ENCODE results near the gene EPHB4. TPM values are rescaled to one million over a fixed set of nuclear protein-coding genes. Genes with fewer than 3 reads are reported as not detected.

The EPHB4 gene
- total and polyA plus RNA-seq, 10 of the 15 experiments (the other 5 are each of a cell fraction or from before 2014, with no cell fraction given), result 0.32 to 0.85 (median 0.48) TPM; not detected in 4

Small RNAs within 50 kb of the gene (microRNA-seq; reads per million reads assigned to microRNA genes)
- gene MIR6875, result not detected

Small RNAs within 50 kb of the gene (small RNA-seq; reads per million reads assigned to genes)
- not detected for gene RN7SL750P

Other genes with a start within 250 kb of the EPHB4 start
Only the 7 nearest of the 19 such genes appear.
- not detected in 2 replicates for gene EPO, start 107.1 kb downstream of the EPHB4 start, total RNA-seq (2014; rRNA removed)
- not detected in 2 replicates for gene EPO, start 107.1 kb downstream of the EPHB4 start, total RNA-seq (2014; rRNA removed; fragmentation: Illumina TruSeq; extraction: Trizol)
- 0.16 TPM in 1 of 2 replicates, not detected in the other for gene EPO, start 107.1 kb downstream of the EPHB4 start, total RNA-seq (2021)
- not detected in 2 replicates for gene EPO, start 107.1 kb downstream of the EPHB4 start, polyA plus RNA-seq (2011; rRNA removed)
- 0.06 TPM in 1 of 2 replicates, not detected in the other for gene EPO, start 107.1 kb downstream of the EPHB4 start, polyA plus RNA-seq (2014; fragmentation: Illumina TruSeq; extraction: Trizol)
- gene EPO, start 107.1 kb downstream of the EPHB4 start, polyA plus RNA-seq (2014; fragmentation: Nextera tagmentation; extraction: Ambion mirVana), result not detected
- 0.19 and 0.22 TPM in 2 replicates for gene EPO, start 107.1 kb downstream of the EPHB4 start, polyA plus RNA-seq (2014; rRNA removed)
- not detected for gene EPO, start 107.1 kb downstream of the EPHB4 start, polyA plus RNA-seq (2016; fragmentation: Nextera tagmentation; extraction: Ambion mirVana)
- not detected in 2 replicates for gene ZAN, start 93.9 kb downstream of the EPHB4 start, total RNA-seq (2014; rRNA removed)
- gene ZAN, start 93.9 kb downstream of the EPHB4 start, total RNA-seq (2014; rRNA removed; fragmentation: Illumina TruSeq; extraction: Trizol), result not detected in 2 replicates
- gene ZAN, start 93.9 kb downstream of the EPHB4 start, total RNA-seq (2021), result not detected in 2 replicates
- not detected in 2 replicates for gene ZAN, start 93.9 kb downstream of the EPHB4 start, polyA plus RNA-seq (2011; rRNA removed)
- gene ZAN, start 93.9 kb downstream of the EPHB4 start, polyA plus RNA-seq (2014; fragmentation: Illumina TruSeq; extraction: Trizol), result not detected in 2 replicates
- gene ZAN, start 93.9 kb downstream of the EPHB4 start, polyA plus RNA-seq (2014; fragmentation: Nextera tagmentation; extraction: Ambion mirVana), result not detected
- not detected in 2 replicates for gene ZAN, start 93.9 kb downstream of the EPHB4 start, polyA plus RNA-seq (2014; rRNA removed)
- gene ZAN, start 93.9 kb downstream of the EPHB4 start, polyA plus RNA-seq (2016; fragmentation: Nextera tagmentation; extraction: Ambion mirVana), result not detected
- gene SLC12A9, start 25.2 kb upstream of the EPHB4 start, total RNA-seq (2014; rRNA removed), result 11.1 and 16.7 TPM in 2 replicates
- gene SLC12A9, start 25.2 kb upstream of the EPHB4 start, total RNA-seq (2014; rRNA removed; fragmentation: Illumina TruSeq; extraction: Trizol), result 5.5 and 6.3 TPM in 2 replicates
- 16.5 and 18.5 TPM in 2 replicates for gene SLC12A9, start 25.2 kb upstream of the EPHB4 start, total RNA-seq (2021)
- gene SLC12A9, start 25.2 kb upstream of the EPHB4 start, polyA plus RNA-seq (2011; rRNA removed), result 8.6 and 15.3 TPM in 2 replicates
- 4.3 and 10.9 TPM in 2 replicates for gene SLC12A9, start 25.2 kb upstream of the EPHB4 start, polyA plus RNA-seq (2014; fragmentation: Illumina TruSeq; extraction: Trizol)
- gene SLC12A9, start 25.2 kb upstream of the EPHB4 start, polyA plus RNA-seq (2014; fragmentation: Nextera tagmentation; extraction: Ambion mirVana), result under 1 TPM; 0.24 to 0.35 TPM
- 18.5 and 24.3 TPM in 2 replicates for gene SLC12A9, start 25.2 kb upstream of the EPHB4 start, polyA plus RNA-seq (2014; rRNA removed)
- gene SLC12A9, start 25.2 kb upstream of the EPHB4 start, polyA plus RNA-seq (2016; fragmentation: Nextera tagmentation; extraction: Ambion mirVana), result 1 to 10 TPM; 5.0 to 7.8 TPM
- gene TRIP6, start 39.9 kb upstream of the EPHB4 start, total RNA-seq (2014; rRNA removed), result 26.4 and 32.3 TPM in 2 replicates
- 15.4 and 16.2 TPM in 2 replicates for gene TRIP6, start 39.9 kb upstream of the EPHB4 start, total RNA-seq (2014; rRNA removed; fragmentation: Illumina TruSeq; extraction: Trizol)
- gene TRIP6, start 39.9 kb upstream of the EPHB4 start, total RNA-seq (2021), result 45.3 and 47.4 TPM in 2 replicates
- gene TRIP6, start 39.9 kb upstream of the EPHB4 start, polyA plus RNA-seq (2011; rRNA removed), result 14.2 and 21.3 TPM in 2 replicates
- 1.7 and 8.5 TPM in 2 replicates for gene TRIP6, start 39.9 kb upstream of the EPHB4 start, polyA plus RNA-seq (2014; fragmentation: Illumina TruSeq; extraction: Trizol)
- gene TRIP6, start 39.9 kb upstream of the EPHB4 start, polyA plus RNA-seq (2014; fragmentation: Nextera tagmentation; extraction: Ambion mirVana), result 1 to 10 TPM; 2.5 to 7.1 TPM
- gene TRIP6, start 39.9 kb upstream of the EPHB4 start, polyA plus RNA-seq (2014; rRNA removed), result 36.6 and 40.3 TPM in 2 replicates
- 10 to 100 TPM; 29.7 to 36.5 TPM for gene TRIP6, start 39.9 kb upstream of the EPHB4 start, polyA plus RNA-seq (2016; fragmentation: Nextera tagmentation; extraction: Ambion mirVana)
- gene SRRT, start 47.6 kb upstream of the EPHB4 start, total RNA-seq (2014; rRNA removed), result 94.0 and 104 TPM in 2 replicates
- gene SRRT, start 47.6 kb upstream of the EPHB4 start, total RNA-seq (2014; rRNA removed; fragmentation: Illumina TruSeq; extraction: Trizol), result 58.3 and 67.6 TPM in 2 replicates
- gene SRRT, start 47.6 kb upstream of the EPHB4 start, total RNA-seq (2021), result 230 and 254 TPM in 2 replicates
- gene SRRT, start 47.6 kb upstream of the EPHB4 start, polyA plus RNA-seq (2011; rRNA removed), result 24.2 and 43.9 TPM in 2 replicates
- 69.0 and 120 TPM in 2 replicates for gene SRRT, start 47.6 kb upstream of the EPHB4 start, polyA plus RNA-seq (2014; fragmentation: Illumina TruSeq; extraction: Trizol)
- 10 to 100 TPM; 11.1 to 33.6 TPM for gene SRRT, start 47.6 kb upstream of the EPHB4 start, polyA plus RNA-seq (2014; fragmentation: Nextera tagmentation; extraction: Ambion mirVana)
- gene SRRT, start 47.6 kb upstream of the EPHB4 start, polyA plus RNA-seq (2014; rRNA removed), result 119 and 148 TPM in 2 replicates
- 100 to 1,000 TPM; 187 to 189 TPM for gene SRRT, start 47.6 kb upstream of the EPHB4 start, polyA plus RNA-seq (2016; fragmentation: Nextera tagmentation; extraction: Ambion mirVana)
- 10.6 and 10.8 TPM in 2 replicates for gene UFSP1, start 62.2 kb upstream of the EPHB4 start, total RNA-seq (2014; rRNA removed)
- 1.3 and 1.6 TPM in 2 replicates for gene UFSP1, start 62.2 kb upstream of the EPHB4 start, total RNA-seq (2014; rRNA removed; fragmentation: Illumina TruSeq; extraction: Trizol)
- gene UFSP1, start 62.2 kb upstream of the EPHB4 start, total RNA-seq (2021), result 4.7 and 5.6 TPM in 2 replicates
- gene UFSP1, start 62.2 kb upstream of the EPHB4 start, polyA plus RNA-seq (2011; rRNA removed), result 0.20 and 0.96 TPM in 2 replicates
- gene UFSP1, start 62.2 kb upstream of the EPHB4 start, polyA plus RNA-seq (2014; fragmentation: Illumina TruSeq; extraction: Trizol), result 0.48 and 0.75 TPM in 2 replicates
- under 1 TPM; 0.14 to 0.57 TPM for gene UFSP1, start 62.2 kb upstream of the EPHB4 start, polyA plus RNA-seq (2014; fragmentation: Nextera tagmentation; extraction: Ambion mirVana)
- gene UFSP1, start 62.2 kb upstream of the EPHB4 start, polyA plus RNA-seq (2014; rRNA removed), result 7.2 and 9.7 TPM in 2 replicates
- 1 to 10 TPM; 4.0 to 4.6 TPM for gene UFSP1, start 62.2 kb upstream of the EPHB4 start, polyA plus RNA-seq (2016; fragmentation: Nextera tagmentation; extraction: Ambion mirVana)
- 1.5 and 1.9 TPM in 2 replicates for gene ACHE, start 68.4 kb upstream of the EPHB4 start, total RNA-seq (2014; rRNA removed)
- 0.72 and 0.74 TPM in 2 replicates for gene ACHE, start 68.4 kb upstream of the EPHB4 start, total RNA-seq (2014; rRNA removed; fragmentation: Illumina TruSeq; extraction: Trizol)
- 5.0 and 5.1 TPM in 2 replicates for gene ACHE, start 68.4 kb upstream of the EPHB4 start, total RNA-seq (2021)
- gene ACHE, start 68.4 kb upstream of the EPHB4 start, polyA plus RNA-seq (2011; rRNA removed), result 0.97 and 2.3 TPM in 2 replicates
- 0.21 and 0.69 TPM in 2 replicates for gene ACHE, start 68.4 kb upstream of the EPHB4 start, polyA plus RNA-seq (2014; fragmentation: Illumina TruSeq; extraction: Trizol)
- under 1 TPM in 1 of 2 experiments, not detected in 1; 0.07 TPM for gene ACHE, start 68.4 kb upstream of the EPHB4 start, polyA plus RNA-seq (2014; fragmentation: Nextera tagmentation; extraction: Ambion mirVana)
- gene ACHE, start 68.4 kb upstream of the EPHB4 start, polyA plus RNA-seq (2014; rRNA removed), result 4.5 and 6.7 TPM in 2 replicates
- gene ACHE, start 68.4 kb upstream of the EPHB4 start, polyA plus RNA-seq (2016; fragmentation: Nextera tagmentation; extraction: Ambion mirVana), result 1 to 10 TPM; 2.3 to 2.5 TPM